WTC11 (cell line): ENCODE measurements around the gene GSS. TPM values are rescaled to one million over a fixed set of nuclear protein-coding genes. Genes with fewer than 3 reads are reported as not detected.
"Not testable (repeated sequence)": the region's sequence is repeated elsewhere in the genome, so short reads cannot be mapped to it uniquely, and the experiment has no call there.

ENCODE experiments used
- ATAC-seq: fragments of 200-7000 bp; cut with Tn5 transposase; 2 replicates; pipeline ENCODE4 v1.10.0; 2021; ENCODE audit warnings: mild to moderate bottlenecking, moderate library complexity
- CTCF ChIA-PET: fragments of 300-600 bp; sonication (Branson Sonifier 250); formaldehyde crosslinking; loops from one replicate; lab custom pipeline; 2021; ENCODE audit warnings: antibody characterized with exemption; lab: Charles Lee
- POLR2A ChIA-PET: fragments of 350-600 bp; sonication (Branson Sonifier 250); formaldehyde crosslinking; loops from one replicate; lab custom pipeline; 2021; ENCODE audit warnings: antibody characterized with exemption; lab: Charles Lee
- DNase-seq: peaks from one replicate; pipeline ENCODE4 v3.0.0; 2021; ENCODE audit warnings: low spot score
- H3K27ac Mint-ChIP-seq: 2 replicates; pipeline ENCODE4 v1.8.0; 2021; ENCODE audit warnings: mixed read lengths
- H3K27me3 Mint-ChIP-seq: 2 replicates; pipeline ENCODE4 v1.8.0; 2021; ENCODE audit warnings: low read depth, mild to moderate bottlenecking, moderate library complexity, mixed read lengths
- H3K36me3 Mint-ChIP-seq: 2 replicates; pipeline ENCODE4 v1.8.0; 2021; ENCODE audit warnings: mixed read lengths
- H3K4me1 Mint-ChIP-seq: 2 replicates; pipeline ENCODE4 v1.8.0; 2022; ENCODE audit warnings: mixed read lengths
- H3K4me3 Mint-ChIP-seq: 2 replicates; pipeline ENCODE4 v1.8.0; 2021; ENCODE audit warnings: mild to moderate bottlenecking, moderate library complexity, mixed read lengths
- H3K9me3 Mint-ChIP-seq: 2 replicates; pipeline ENCODE4 v1.8.0; 2021; ENCODE audit warnings: mixed read lengths
- CREB1 ChIP-seq: sonication (generic); formaldehyde crosslinking; IDR thresholded peaks from 2 replicates; pipeline ENCODE4 v1.8.0; 2023; ENCODE audit warnings: mild to moderate bottlenecking, missing genetic modification reagents
- EMX1 ChIP-seq: fragments of 250-450 bp; sonication (Bioruptor Pico); IDR thresholded peaks from 2 replicates; pipeline ENCODE4 v1.8.0; 2021; ENCODE audit warnings: mild to moderate bottlenecking
- FOXK1 ChIP-seq: sonication (generic); formaldehyde crosslinking; IDR thresholded peaks from 2 replicates; pipeline ENCODE4 v1.8.0; 2022; ENCODE audit warnings: mild to moderate bottlenecking, moderate library complexity, missing genetic modification reagents
- FOXP1 ChIP-seq: sonication (generic); formaldehyde crosslinking; IDR thresholded peaks from 2 replicates; pipeline ENCODE4 v1.8.0; 2022; ENCODE audit warnings: missing genetic modification reagents, mild to moderate bottlenecking, moderate library complexity, borderline replicate concordance
- RORB ChIP-seq: fragments of 250-450 bp; sonication (Bioruptor Pico); IDR thresholded peaks from 2 replicates; pipeline ENCODE4 v1.9.0; 2021; ENCODE audit warnings: mild to moderate bottlenecking
- SMAD4 ChIP-seq: sonication (generic); formaldehyde crosslinking; IDR thresholded peaks from 2 replicates; pipeline ENCODE4 v1.8.0; 2022; ENCODE audit warnings: mild to moderate bottlenecking, missing genetic modification reagents
- TCF7 ChIP-seq: sonication (generic); formaldehyde crosslinking; IDR thresholded peaks from 2 replicates; pipeline ENCODE4 v1.8.0; 2022; ENCODE audit warnings: mild to moderate bottlenecking, low read depth, missing genetic modification reagents, moderate library complexity
- TEAD1 ChIP-seq: sonication (generic); formaldehyde crosslinking; IDR thresholded peaks from 2 replicates; pipeline ENCODE4 v1.8.0; 2022; ENCODE audit warnings: mild to moderate bottlenecking, missing genetic modification reagents
- ZNF232 ChIP-seq: sonication (generic); formaldehyde crosslinking; IDR thresholded peaks from 2 replicates; pipeline ENCODE4 v1.8.0; 2022; ENCODE audit warnings: mild to moderate bottlenecking, missing genetic modification reagents
- ZNF671 ChIP-seq: fragments of 250-450 bp; sonication (Bioruptor Pico); IDR thresholded peaks from 2 replicates; pipeline ENCODE4 v1.8.0; 2021; ENCODE audit warnings: mild to moderate bottlenecking
- total RNA-seq: library from RNA; stranded (reverse); gene quantifications from 3 replicates; pipeline ENCODE4 v1.2.3, GENCODE V29; 2021
- TF ChIP-seq, protein P1 (sequence below): sonication (generic); formaldehyde crosslinking; IDR thresholded peaks from 2 replicates; pipeline ENCODE4 v1.8.0; 2023; ENCODE audit warnings: missing genetic modification reagents
- TF ChIP-seq, protein P2 (sequence below): sonication (generic); formaldehyde crosslinking; IDR thresholded peaks from 2 replicates; pipeline ENCODE4 v1.8.0; 2022; ENCODE audit warnings: missing genetic modification reagents
- TF ChIP-seq, protein P3 (sequence below): fragments of 250-450 bp; sonication (Bioruptor Pico); IDR thresholded peaks from 2 replicates; pipeline ENCODE4 v1.8.0; 2021; ENCODE audit warnings: mild to moderate bottlenecking
- TF ChIP-seq, protein P4 (sequence below): fragments of 250-450 bp; sonication (Bioruptor Pico); IDR thresholded peaks from 2 replicates; pipeline ENCODE4 v1.9.0; 2021; ENCODE audit warnings: mild to moderate bottlenecking
- TF ChIP-seq, protein P5 (sequence below): sonication (generic); formaldehyde crosslinking; IDR thresholded peaks from 2 replicates; pipeline ENCODE4 v1.8.0; 2022; ENCODE audit warnings: mild to moderate bottlenecking, missing genetic modification reagents
- TF ChIP-seq, protein P6 (sequence below): sonication (generic); formaldehyde crosslinking; IDR thresholded peaks from 2 replicates; pipeline ENCODE4 v1.8.1; 2022; ENCODE audit warnings: mild to moderate bottlenecking, moderate library complexity, missing genetic modification reagents

Gene GSS
- total RNA-seq, 1 experiment from 2014 or later, result 47.3 TPM

DNA sequence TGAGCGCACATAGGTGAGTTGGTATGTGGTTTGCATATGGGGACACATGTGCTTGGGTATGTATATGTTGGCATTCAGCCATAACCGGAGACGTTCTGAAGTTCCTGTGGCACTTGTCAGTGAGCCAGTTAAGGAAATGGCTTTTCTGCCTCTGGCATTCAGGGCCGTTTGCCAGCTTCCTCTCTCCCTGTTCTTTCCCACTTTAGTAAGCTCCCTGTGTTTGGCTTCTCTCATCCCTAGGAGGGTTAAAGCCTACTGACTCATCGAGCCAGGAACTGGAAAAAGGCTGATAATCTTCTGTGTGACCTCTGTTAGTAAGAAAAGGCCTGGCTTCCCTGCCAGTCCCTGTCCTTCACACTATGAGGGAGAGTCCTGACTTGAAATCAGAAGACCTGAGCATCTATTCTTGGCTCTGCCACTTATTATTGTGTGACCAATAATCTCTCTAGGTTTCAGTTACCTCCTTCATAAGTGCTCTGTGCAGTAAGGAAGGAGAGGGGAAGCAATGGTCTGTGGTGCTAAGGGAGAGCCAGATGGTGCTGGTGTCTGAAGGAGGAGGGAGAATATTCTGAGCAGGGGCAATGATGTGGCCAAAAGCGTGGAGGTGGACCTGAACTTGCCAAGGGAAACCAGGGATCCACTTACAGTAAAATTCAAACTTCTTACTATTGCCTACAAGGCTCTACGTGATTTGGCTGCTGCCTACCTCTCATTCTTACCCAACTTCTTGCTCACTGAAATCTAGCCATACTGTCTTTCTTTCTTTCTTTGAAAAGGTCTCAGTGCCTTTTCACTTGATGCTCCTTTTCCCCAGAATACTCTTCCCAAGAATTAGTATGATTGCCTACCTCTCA lies 47.8 kb downstream of the GSS start (continued):
- TF ChIP-seq FOXP1 (CRISPR knock-in tag) (no peak), EMX1 (CRISPR knock-in tag) (no peak), ZNF232 (CRISPR knock-in tag) (no peak), CREB1 (CRISPR knock-in tag) (no peak), ZNF671 (CRISPR knock-in tag) (no peak), RORB (CRISPR knock-in tag) (no peak)
- TF ChIP-seq, protein P1, sequence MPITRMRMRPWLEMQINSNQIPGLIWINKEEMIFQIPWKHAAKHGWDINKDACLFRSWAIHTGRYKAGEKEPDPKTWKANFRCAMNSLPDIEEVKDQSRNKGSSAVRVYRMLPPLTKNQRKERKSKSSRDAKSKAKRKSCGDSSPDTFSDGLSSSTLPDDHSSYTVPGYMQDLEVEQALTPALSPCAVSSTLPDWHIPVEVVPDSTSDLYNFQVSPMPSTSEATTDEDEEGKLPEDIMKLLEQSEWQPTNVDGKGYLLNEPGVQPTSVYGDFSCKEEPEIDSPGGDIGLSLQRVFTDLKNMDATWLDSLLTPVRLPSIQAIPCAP, result no peak
- TF ChIP-seq, protein P2, sequence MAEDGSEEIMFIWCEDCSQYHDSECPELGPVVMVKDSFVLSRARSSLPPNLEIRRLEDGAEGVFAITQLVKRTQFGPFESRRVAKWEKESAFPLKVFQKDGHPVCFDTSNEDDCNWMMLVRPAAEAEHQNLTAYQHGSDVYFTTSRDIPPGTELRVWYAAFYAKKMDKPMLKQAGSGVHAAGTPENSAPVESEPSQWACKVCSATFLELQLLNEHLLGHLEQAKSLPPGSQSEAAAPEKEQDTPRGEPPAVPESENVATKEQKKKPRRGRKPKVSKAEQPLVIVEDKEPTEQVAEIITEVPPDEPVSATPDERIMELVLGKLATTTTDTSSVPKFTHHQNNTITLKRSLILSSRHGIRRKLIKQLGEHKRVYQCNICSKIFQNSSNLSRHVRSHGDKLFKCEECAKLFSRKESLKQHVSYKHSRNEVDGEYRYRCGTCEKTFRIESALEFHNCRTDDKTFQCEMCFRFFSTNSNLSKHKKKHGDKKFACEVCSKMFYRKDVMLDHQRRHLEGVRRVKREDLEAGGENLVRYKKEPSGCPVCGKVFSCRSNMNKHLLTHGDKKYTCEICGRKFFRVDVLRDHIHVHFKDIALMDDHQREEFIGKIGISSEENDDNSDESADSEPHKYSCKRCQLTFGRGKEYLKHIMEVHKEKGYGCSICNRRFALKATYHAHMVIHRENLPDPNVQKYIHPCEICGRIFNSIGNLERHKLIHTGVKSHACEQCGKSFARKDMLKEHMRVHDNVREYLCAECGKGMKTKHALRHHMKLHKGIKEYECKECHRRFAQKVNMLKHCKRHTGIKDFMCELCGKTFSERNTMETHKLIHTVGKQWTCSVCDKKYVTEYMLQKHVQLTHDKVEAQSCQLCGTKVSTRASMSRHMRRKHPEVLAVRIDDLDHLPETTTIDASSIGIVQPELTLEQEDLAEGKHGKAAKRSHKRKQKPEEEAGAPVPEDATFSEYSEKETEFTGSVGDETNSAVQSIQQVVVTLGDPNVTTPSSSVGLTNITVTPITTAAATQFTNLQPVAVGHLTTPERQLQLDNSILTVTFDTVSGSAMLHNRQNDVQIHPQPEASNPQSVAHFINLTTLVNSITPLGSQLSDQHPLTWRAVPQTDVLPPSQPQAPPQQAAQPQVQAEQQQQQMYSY (CRISPR knock-in tag), result no peak

DNA sequence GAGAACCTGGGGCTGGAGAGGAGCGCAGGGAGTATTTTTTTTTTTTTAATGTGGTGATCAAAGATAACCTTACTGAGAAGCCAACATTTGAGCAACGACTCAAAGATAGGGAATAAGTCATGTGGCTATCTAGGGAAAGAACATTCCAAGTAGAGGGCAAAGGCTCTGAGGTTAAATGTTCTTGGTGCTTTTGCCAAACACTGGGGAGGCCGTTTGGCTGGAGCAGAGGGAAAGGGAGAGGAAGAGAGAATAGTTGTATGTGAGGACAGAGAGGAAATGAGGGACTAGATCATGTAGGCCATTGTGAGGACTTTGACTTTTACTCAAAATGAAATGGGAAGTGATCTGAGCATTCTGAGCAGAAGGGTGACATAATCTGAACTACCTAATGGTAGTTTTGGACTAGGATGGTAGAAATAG lies 51.4 kb downstream of the GSS start:
- H3K27ac Mint-ChIP-seq, result no peak overlapping the region; the same call in 1 of the 2 replicates

DNA sequence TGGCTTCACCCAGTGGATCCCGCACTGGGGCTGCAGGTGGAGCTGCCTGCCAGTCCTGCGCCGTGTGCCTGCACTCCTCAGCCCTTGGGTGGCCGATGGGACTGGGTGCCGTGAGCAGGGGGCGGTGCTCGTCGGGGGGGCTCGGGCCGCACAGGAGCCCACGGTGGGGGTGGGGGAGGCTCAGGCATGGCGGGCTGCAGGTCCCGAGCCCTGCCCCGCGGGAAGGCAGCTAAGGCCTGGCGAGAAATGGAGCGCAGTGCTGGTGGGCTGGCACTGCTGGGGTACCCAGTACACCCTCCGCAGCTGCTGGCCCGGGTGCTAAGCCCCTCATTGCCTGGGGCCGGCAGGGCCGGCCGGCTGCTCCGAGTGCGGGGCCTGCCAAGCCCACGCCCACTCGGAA lies 56.9 kb downstream of the GSS start:
- H3K27me3 Mint-ChIP-seq, H3K4me1 Mint-ChIP-seq, CTCF ChIA-PET, H3K4me3 Mint-ChIP-seq, POLR2A ChIA-PET, DNase-seq, H3K27ac Mint-ChIP-seq, ATAC-seq: not testable (repeated sequence)
- Mint-ChIP-seq H3K36me3 (peaks cover 20% of the 10 kb centered on the region), H3K9me3 (peaks cover 15% of the 10 kb centered on the region)

More for the DNA sequence above, 51.4 kb downstream of the GSS start:
- ATAC-seq, result no peak
- Mint-ChIP-seq H3K4me1 (no peaks in the 10 kb centered on the region), H3K9me3 (peaks cover 4% of the 10 kb centered on the region), H3K27me3 (no peaks in the 10 kb centered on the region), H3K4me3 (no peak overlapping the region), H3K36me3 (peaks cover 7% of the 10 kb centered on the region)
- no peak for DNase-seq
- TF ChIP-seq, protein P3, sequence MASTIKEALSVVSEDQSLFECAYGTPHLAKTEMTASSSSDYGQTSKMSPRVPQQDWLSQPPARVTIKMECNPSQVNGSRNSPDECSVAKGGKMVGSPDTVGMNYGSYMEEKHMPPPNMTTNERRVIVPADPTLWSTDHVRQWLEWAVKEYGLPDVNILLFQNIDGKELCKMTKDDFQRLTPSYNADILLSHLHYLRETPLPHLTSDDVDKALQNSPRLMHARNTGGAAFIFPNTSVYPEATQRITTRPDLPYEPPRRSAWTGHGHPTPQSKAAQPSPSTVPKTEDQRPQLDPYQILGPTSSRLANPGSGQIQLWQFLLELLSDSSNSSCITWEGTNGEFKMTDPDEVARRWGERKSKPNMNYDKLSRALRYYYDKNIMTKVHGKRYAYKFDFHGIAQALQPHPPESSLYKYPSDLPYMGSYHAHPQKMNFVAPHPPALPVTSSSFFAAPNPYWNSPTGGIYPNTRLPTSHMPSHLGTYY, result no peak
- TF ChIP-seq FOXP1 (CRISPR knock-in tag) (no peak), FOXK1 (CRISPR knock-in tag) (no peak), TCF7 (no peak), ZNF232 (CRISPR knock-in tag) (no peak), TEAD1 (CRISPR knock-in tag) (no peak), SMAD4 (CRISPR knock-in tag) (no peak), EMX1 (CRISPR knock-in tag) (no peak), RORB (CRISPR knock-in tag) (no peak)
- TF ChIP-seq, protein P4, sequence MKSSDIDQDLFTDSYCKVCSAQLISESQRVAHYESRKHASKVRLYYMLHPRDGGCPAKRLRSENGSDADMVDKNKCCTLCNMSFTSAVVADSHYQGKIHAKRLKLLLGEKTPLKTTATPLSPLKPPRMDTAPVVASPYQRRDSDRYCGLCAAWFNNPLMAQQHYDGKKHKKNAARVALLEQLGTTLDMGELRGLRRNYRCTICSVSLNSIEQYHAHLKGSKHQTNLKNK, result no peak
- TF ChIP-seq, protein P5, sequence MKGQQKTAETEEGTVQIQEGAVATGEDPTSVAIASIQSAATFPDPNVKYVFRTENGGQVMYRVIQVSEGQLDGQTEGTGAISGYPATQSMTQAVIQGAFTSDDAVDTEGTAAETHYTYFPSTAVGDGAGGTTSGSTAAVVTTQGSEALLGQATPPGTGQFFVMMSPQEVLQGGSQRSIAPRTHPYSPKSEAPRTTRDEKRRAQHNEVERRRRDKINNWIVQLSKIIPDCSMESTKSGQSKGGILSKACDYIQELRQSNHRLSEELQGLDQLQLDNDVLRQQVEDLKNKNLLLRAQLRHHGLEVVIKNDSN (CRISPR knock-in tag), result no peak
- TF ChIP-seq, protein P6, sequence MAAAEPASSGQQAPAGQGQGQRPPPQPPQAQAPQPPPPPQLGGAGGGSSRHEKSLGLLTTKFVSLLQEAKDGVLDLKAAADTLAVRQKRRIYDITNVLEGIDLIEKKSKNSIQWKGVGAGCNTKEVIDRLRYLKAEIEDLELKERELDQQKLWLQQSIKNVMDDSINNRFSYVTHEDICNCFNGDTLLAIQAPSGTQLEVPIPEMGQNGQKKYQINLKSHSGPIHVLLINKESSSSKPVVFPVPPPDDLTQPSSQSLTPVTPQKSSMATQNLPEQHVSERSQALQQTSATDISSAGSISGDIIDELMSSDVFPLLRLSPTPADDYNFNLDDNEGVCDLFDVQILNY (CRISPR knock-in tag), result no peak
- POLR2A ChIA-PET, result no interaction called here
- CTCF ChIA-PET, result interaction anchor here (0.6 kb wide), 2 partner anchors 52 to 579 kb away, joined by 4 to 5 read pairs; no protein-coding TSS in a partner anchor

DNA sequence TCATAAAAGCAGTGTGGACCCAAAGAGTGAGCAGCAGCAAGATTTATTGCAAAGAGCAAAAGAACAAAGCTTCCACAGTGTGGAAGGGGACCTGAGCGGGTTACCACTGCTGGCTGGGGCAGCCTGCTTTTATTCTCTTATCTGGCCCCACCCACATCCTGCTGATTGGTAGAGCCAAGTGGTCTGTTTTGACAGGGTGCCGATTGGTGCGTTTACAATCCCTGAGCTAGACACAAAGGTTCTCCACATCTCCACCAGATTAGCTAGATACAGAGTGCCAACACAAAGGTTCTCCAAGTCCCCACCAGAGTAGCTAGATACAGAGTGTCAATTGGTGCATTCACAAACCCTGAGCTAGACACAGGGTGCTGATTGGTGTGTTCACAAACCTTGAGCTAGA lies 57.5 kb downstream of the GSS start:
- H3K4me3 Mint-ChIP-seq, ATAC-seq, H3K27ac Mint-ChIP-seq, H3K4me1 Mint-ChIP-seq, CTCF ChIA-PET, DNase-seq, H3K27me3 Mint-ChIP-seq, POLR2A ChIA-PET: not testable (repeated sequence)
- Mint-ChIP-seq H3K36me3 (peaks cover 20% of the 10 kb centered on the region), H3K9me3 (peaks cover 15% of the 10 kb centered on the region)
